ENCODE measurements around the gene ZNF488. TPM values are rescaled to one million over a fixed set of nuclear protein-coding genes. Genes with fewer than 3 reads are reported as not detected.
A peak's percentile ranks its signal among the peaks of the same experiment; 100 is the strongest.

ZNF488 gene, protein sequence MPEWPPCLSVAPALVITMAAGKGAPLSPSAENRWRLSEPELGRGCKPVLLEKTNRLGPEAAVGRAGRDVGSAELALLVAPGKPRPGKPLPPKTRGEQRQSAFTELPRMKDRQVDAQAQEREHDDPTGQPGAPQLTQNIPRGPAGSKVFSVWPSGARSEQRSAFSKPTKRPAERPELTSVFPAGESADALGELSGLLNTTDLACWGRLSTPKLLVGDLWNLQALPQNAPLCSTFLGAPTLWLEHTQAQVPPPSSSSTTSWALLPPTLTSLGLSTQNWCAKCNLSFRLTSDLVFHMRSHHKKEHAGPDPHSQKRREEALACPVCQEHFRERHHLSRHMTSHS
- total RNA-seq (under 1 TPM; 0.15 to 0.57 (median 0.20) TPM), polyA plus RNA-seq (under 1 TPM; 0.34 to 0.42 TPM)
- long read RNA-seq, donor 1, partial matches to known transcripts: 0 of 1 reads
- long read RNA-seq, donor 1, other reads (novel, unspliced or antisense): 0 of 1 reads
- long read RNA-seq, donor 2: 0 reads
- long read RNA-seq, donor 3, partial matches to known transcripts: 0 of 2 reads
- long read RNA-seq, donor 3, other reads (novel, unspliced or antisense): 2 of 2 reads

DNA sequence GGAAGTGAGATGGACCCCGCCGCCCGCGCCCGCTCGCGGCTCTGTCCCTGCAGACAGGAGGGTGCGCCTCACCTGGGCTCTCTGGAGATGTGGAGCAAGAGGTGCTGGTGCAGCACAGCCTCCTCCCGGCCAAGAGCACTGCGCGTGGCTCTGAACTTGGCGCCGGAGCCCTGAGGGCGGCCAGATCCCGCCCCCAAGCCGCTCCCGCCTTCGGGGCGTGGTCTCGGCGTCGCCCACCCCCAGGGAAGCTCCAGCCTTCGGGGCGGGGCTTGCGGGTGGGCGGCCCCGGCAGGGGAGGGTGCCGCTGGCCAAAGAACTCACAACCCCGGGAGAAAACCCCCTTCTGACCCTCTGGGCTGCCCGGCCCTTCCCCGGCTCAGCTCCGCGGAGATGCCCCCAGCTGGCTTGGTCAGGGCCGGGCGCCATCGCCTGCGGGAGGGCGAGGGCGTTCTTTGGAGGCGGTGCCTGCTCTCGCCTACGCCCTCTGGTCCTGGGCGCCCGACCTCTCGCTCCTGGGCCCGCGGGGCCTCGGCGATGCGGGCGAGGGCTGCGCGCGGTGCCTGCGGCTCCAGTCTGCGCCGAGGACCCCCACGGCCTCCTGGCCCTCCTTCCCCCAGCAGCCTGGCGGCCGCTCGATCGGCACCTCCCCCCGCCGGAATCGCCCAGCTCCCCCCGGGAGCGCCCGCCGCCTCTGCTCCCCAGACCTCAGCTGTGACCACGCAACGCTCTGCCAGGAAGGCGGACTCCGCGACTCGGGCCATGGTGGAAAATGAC is at the start of gene ZNF488:
TSS of gene ZNF488 (minus strand) at position 146 of the 774 bp plus-strand sequence. CDS start 15,464 bp downstream, outside the sequence.
- H3K27ac ChIP-seq: peak within 1 kb of the TSS; percentile 3 to 68
- intact Hi-C loops (cut with DNase I): loop anchor here in 1 of 4 donors (10.0 kb wide), 1 partner anchor 1100 kb away; the partner anchor contains the start of gene ANTXRL
- no peaks in the 10 kb centered on the region for H3K9me3 ChIP-seq
- H3K4me3 ChIP-seq: peak within 1 kb of the TSS; percentile 96
- H3K27me3 ChIP-seq: no peaks in the 10 kb centered on the region
- TF ChIP-seq POLR2A (IDR thresholded peaks at IDR 0.05) (no peak), EP300 (IDR thresholded peaks at IDR 0.05) (no peak)
- TF ChIP-seq, protein P1, sequence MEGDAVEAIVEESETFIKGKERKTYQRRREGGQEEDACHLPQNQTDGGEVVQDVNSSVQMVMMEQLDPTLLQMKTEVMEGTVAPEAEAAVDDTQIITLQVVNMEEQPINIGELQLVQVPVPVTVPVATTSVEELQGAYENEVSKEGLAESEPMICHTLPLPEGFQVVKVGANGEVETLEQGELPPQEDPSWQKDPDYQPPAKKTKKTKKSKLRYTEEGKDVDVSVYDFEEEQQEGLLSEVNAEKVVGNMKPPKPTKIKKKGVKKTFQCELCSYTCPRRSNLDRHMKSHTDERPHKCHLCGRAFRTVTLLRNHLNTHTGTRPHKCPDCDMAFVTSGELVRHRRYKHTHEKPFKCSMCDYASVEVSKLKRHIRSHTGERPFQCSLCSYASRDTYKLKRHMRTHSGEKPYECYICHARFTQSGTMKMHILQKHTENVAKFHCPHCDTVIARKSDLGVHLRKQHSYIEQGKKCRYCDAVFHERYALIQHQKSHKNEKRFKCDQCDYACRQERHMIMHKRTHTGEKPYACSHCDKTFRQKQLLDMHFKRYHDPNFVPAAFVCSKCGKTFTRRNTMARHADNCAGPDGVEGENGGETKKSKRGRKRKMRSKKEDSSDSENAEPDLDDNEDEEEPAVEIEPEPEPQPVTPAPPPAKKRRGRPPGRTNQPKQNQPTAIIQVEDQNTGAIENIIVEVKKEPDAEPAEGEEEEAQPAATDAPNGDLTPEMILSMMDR (IDR thresholded peaks at IDR 0.05): no peak
- no peaks in the 10 kb centered on the region for H3K4me1 ChIP-seq (ENCODE audit: insufficient read depth)
- WGBS, 3 donors: 0 to 1% (median 1%) methylated on average over 69 to 75 of the region's 75 CpGs
- no peaks in the 10 kb centered on the region for H3K36me3 ChIP-seq
- DNase-seq: peak; percentile 79 to 90 (median 84)

DNA sequence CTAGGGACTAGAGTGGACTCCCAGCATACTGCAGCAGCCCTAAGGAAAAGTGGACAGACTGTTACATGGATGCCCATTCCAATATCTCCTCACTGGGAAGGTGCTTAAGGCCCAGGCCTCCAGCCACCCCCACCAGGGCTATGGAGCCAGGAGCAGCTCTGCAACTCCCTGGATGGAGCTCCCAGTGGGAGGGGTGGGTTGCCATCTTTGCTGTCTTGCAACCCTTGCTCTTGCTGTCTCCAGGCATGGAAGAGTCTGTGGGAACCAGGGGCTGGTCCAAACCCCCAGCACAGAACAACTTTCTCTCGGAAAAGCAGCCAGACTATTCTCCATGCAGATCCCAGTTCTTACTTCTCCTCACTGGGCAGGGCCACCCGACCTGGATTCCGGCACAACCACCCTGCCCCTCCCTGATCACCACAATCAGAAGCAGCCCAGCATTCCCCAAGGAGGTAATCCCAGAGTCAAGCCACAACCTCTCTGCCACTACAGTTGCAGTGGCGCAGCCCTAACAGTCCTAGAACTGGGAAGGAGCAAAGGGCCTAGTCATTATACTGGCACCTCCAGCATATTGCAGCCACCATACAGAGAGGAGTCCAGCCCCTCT is 41.8 kb upstream of the ZNF488 start:
- Histone ChIP-seq H3K9me3 (no peaks in the 10 kb centered on the region), H3K36me3 (no peaks in the 10 kb centered on the region), H3K27ac (no peak overlapping the region), H3K27me3 (no peaks in the 10 kb centered on the region), H3K4me1 (ENCODE audit: insufficient read depth) (no peaks in the 10 kb centered on the region), H3K4me3 (no peak overlapping the region)
- WGBS, 3 donors: 79 to 94% (median 89%) methylated on average over 4 of the region's 4 CpGs
- peak in 1 of 5 donors; percentile 2 for DNase-seq
- TF ChIP-seq POLR2A (IDR thresholded peaks at IDR 0.05): no peak
- TF ChIP-seq, protein P1 (IDR thresholded peaks at IDR 0.05): no peak
- TF ChIP-seq EP300 (IDR thresholded peaks at IDR 0.05): no peak
- intact Hi-C loops (cut with DNase I): no loop called here

DNA sequence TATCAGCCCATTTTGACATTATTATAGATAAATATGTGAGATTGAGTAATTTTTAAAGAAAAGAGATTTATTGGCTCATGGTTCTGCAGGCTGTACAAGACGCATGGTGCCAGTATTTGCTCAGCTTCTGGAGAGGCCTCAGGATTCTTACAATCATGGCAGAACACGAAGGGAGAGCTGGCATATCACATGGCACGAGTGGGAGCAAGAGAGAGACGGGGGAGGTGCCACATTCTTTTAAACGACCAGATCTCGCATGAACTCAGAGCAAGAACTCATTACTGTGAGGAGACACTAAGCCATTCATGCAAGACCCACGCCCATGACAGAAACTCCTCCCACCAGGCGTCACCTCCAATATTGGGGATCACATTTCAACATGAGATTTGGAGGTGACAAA is 40.1 kb upstream of the ZNF488 start:
- Histone ChIP-seq H3K9me3 (no peaks in the 10 kb centered on the region), H3K36me3 (no peaks in the 10 kb centered on the region), H3K4me3 (no peak overlapping the region), H3K27ac (no peak overlapping the region), H3K27me3 (no peaks in the 10 kb centered on the region), H3K4me1 (ENCODE audit: insufficient read depth) (no peaks in the 10 kb centered on the region)
- TF ChIP-seq, protein P1 (IDR thresholded peaks at IDR 0.05): no peak
- TF ChIP-seq POLR2A (IDR thresholded peaks at IDR 0.05): no peak
- 48 to 59% (median 48%) methylated on average over 8 of the region's 8 CpGs for WGBS, 3 donors
- intact Hi-C loops (cut with DNase I): no loop called here
- DNase-seq: no peak

DNA sequence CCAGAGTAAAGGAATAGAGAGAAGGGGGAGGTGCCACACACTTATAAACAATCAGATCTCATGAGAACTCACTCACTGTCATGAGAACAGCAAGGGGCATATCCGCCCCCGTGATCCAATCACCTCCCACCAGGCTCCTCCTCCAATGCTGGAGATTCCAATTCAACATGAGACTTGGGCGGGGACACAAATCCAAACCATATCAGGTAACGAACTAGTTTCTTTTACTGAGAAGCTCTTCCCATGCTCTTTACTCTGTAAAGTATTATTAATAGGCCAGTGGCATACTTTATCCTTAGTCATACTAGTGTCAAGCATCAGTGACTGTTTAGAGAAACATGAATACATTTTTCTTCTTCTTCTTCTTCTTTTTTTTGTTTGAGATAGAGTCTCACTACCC is 39.4 kb upstream of the ZNF488 start:
- Histone ChIP-seq H3K36me3 (no peaks in the 10 kb centered on the region), H3K4me3 (no peak overlapping the region), H3K9me3 (no peaks in the 10 kb centered on the region), H3K27me3 (no peaks in the 10 kb centered on the region), H3K27ac (no peak overlapping the region), H3K4me1 (ENCODE audit: insufficient read depth) (no peaks in the 10 kb centered on the region)
- intact Hi-C loops (cut with DNase I): no loop called here
- 68 to 80% (median 79%) methylated on average over 4 of the region's 4 CpGs for WGBS, 3 donors
- no peak for TF ChIP-seq POLR2A (IDR thresholded peaks at IDR 0.05)
- TF ChIP-seq, protein P1 (IDR thresholded peaks at IDR 0.05): no peak
- no peak for TF ChIP-seq EP300 (IDR thresholded peaks at IDR 0.05)
- DNase-seq: no peak

All from ovary (tissue), 10 donors.